Measurements from ENCODE around the gene SMNDC1. TPM values are rescaled to one million over a fixed set of nuclear protein-coding genes. Genes with fewer than 3 reads are reported as not detected.
"Not testable (repeated sequence)": the region's sequence is repeated elsewhere in the genome, so short reads cannot be mapped to it uniquely, and the experiment has no call there.

The SMNDC1 gene
- total and polyA plus RNA-seq, 4 donors, result 14.2 to 35.5 (median 22.5) TPM

GRCh38 chr10:110331226-110331795, 26.6 kb upstream of the SMNDC1 start:
- not testable (repeated sequence) for H3K4me1 ChIP-seq (ENCODE audit: control insufficient read depth, insufficient read depth, low read length); H3K9me3 ChIP-seq (ENCODE audit: control insufficient read depth, insufficient read depth, low read length); H3K27ac ChIP-seq (ENCODE audit: low read depth, low read length); H3K36me3 ChIP-seq (ENCODE audit: control insufficient read depth, insufficient read depth, low read length); H3K4me3 ChIP-seq (ENCODE audit: low read depth, low read length); H3K27me3 ChIP-seq (ENCODE audit: control insufficient read depth, insufficient read depth, low read length); DNase-seq (ENCODE audit: low read depth in 4 of 6, low spot score in 6 of 6)
- WGBS (ENCODE audit: insufficient coverage), result 96% methylated on average over 29 of the region's 32 CpGs

DNA sequence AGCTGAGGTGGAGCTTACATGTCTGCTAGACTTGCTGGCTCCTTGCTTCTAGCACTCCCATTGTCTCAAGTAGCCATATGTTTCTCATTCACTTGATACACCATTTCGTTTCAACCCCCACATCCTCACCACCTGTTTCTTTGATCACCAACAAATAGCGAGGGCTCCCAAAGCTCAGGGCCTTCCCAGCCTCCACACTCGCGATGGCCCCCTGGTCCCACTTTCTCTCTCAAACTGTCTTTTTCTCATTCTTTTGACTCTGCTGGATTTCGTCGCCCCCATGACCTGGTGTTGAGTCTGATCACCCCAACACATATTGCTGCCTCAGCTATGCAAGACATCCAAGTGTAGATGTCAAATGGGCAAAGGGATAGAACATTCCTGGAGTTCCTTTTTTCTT, 26.0 kb upstream of the SMNDC1 start:
- Histone ChIP-seq H3K4me1 (ENCODE audit: control insufficient read depth, insufficient read depth, low read length) (no peaks in the 10 kb centered on the region), H3K27me3 (ENCODE audit: control insufficient read depth, insufficient read depth, low read length) (no peaks in the 10 kb centered on the region), H3K9me3 (ENCODE audit: control insufficient read depth, insufficient read depth, low read length) (peaks cover 6% of the 10 kb centered on the region), H3K36me3 (ENCODE audit: control insufficient read depth, insufficient read depth, low read length) (no peaks in the 10 kb centered on the region), H3K4me3 (ENCODE audit: low read depth, low read length) (no peak overlapping the region), H3K27ac (ENCODE audit: low read depth, low read length) (no peak overlapping the region)
- DNase-seq (ENCODE audit: low read depth in 4 of 6, low spot score in 6 of 6), result no peak
- 85% methylated on average over 6 of the region's 6 CpGs for WGBS (ENCODE audit: insufficient coverage)

- H3K27me3 ChIP-seq (ENCODE audit: control insufficient read depth, insufficient read depth, low read length), result no peaks in the 10 kb centered on the region
- H3K9me3 ChIP-seq (ENCODE audit: control insufficient read depth, insufficient read depth, low read length), result peaks cover 6% of the 10 kb centered on the region
- no peaks in the 10 kb centered on the region for H3K36me3 ChIP-seq (ENCODE audit: control insufficient read depth, insufficient read depth, low read length)
- no peaks in the 10 kb centered on the region for H3K4me1 ChIP-seq (ENCODE audit: control insufficient read depth, insufficient read depth, low read length)
- no peak overlapping the region for H3K4me3 ChIP-seq (ENCODE audit: low read depth, low read length)
- no peak overlapping the region for H3K27ac ChIP-seq (ENCODE audit: low read depth, low read length)
- no peak for DNase-seq (ENCODE audit: low read depth in 4 of 6, low spot score in 6 of 6)
- WGBS (ENCODE audit: insufficient coverage), result 94% methylated on average over 4 of the region's 5 CpGs
Observed at GRCh38 chr10:110327262-110327914, 22.7 kb upstream of the SMNDC1 start.

GRCh38 chr10:110326351-110327032, 21.8 kb upstream of the SMNDC1 start:
- peaks cover 10% of the 10 kb centered on the region for H3K9me3 ChIP-seq (ENCODE audit: control insufficient read depth, insufficient read depth, low read length)
- no peaks in the 10 kb centered on the region for H3K27me3 ChIP-seq (ENCODE audit: control insufficient read depth, insufficient read depth, low read length)
- H3K4me3 ChIP-seq (ENCODE audit: low read depth, low read length), result no peak overlapping the region
- DNase-seq (ENCODE audit: low read depth in 4 of 6, low spot score in 6 of 6), result no peak
- no peaks in the 10 kb centered on the region for H3K4me1 ChIP-seq (ENCODE audit: control insufficient read depth, insufficient read depth, low read length)
- no peaks in the 10 kb centered on the region for H3K36me3 ChIP-seq (ENCODE audit: control insufficient read depth, insufficient read depth, low read length)
- H3K27ac ChIP-seq (ENCODE audit: low read depth, low read length), result no peak overlapping the region
- 88% methylated on average over 3 of the region's 4 CpGs for WGBS (ENCODE audit: insufficient coverage)

DNA sequence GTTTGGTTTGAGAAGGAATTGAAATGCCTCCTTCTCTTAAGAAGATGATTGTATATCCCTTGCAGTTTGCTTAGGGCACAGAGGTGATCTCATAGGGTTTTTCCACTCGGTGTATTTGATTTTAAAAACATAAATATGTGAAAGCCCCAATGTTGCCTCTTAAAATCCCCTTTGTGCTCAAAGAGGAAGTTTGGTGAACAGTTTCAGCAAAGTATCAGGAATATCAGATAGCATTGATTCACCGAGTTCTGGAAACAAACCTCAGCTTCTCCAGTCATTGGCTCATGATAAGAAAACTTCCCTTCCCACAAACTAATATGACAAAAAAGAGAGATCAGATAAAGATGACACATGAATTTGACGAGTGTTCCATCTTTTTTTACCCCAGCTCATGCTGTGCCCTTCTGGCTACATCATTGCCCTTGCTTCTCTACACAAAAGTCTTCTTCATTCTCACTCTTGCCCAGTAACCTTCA, 20.1 kb upstream of the SMNDC1 start:
- H3K4me3 ChIP-seq (ENCODE audit: low read depth, low read length), result no peak overlapping the region
- no peak for DNase-seq (ENCODE audit: low read depth in 4 of 6, low spot score in 6 of 6)
- WGBS (ENCODE audit: insufficient coverage), result 84% methylated on average over 2 of the region's 3 CpGs
- H3K27me3 ChIP-seq (ENCODE audit: control insufficient read depth, insufficient read depth, low read length), result no peaks in the 10 kb centered on the region
- H3K4me1 ChIP-seq (ENCODE audit: control insufficient read depth, insufficient read depth, low read length), result no peaks in the 10 kb centered on the region
- peaks cover 5% of the 10 kb centered on the region for H3K9me3 ChIP-seq (ENCODE audit: control insufficient read depth, insufficient read depth, low read length)
- no peak overlapping the region for H3K27ac ChIP-seq (ENCODE audit: low read depth, low read length)
- H3K36me3 ChIP-seq (ENCODE audit: control insufficient read depth, insufficient read depth, low read length), result no peaks in the 10 kb centered on the region

DNA sequence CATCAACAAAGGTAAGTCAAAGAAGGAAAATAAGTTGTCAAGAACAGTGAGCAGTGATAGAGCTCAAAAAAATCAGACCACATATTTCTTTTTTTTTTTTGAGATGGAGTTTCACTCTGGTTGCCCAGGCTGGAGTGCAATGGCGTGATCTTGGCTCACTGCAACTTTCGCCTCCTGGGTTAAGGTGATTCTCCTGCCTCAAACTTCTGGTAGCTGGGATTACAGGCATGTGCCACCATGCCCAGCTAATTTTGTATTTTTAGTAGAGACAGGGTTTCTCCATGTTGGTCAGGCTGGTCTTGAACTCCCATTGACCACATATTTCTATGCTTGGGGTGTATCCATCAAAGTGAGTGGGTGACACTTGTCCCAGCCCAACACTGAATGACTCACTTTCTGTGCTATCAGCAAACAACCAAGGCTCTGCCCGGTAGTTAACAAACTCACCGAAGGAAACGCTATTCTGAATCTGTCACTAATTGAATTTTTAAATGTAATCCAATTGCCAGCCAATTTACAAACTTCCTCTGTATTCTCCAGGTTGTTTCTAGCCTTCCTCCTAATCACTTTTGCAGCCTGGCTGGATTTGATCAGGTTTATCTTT, 19.6 kb upstream of the SMNDC1 start:
- no peaks in the 10 kb centered on the region for H3K27me3 ChIP-seq (ENCODE audit: control insufficient read depth, insufficient read depth, low read length)
- H3K27ac ChIP-seq (ENCODE audit: low read depth, low read length), result no peak overlapping the region
- no peak for DNase-seq (ENCODE audit: low read depth in 4 of 6, low spot score in 6 of 6)
- no peaks in the 10 kb centered on the region for H3K4me1 ChIP-seq (ENCODE audit: control insufficient read depth, insufficient read depth, low read length)
- 98% methylated on average over 5 of the region's 5 CpGs for WGBS (ENCODE audit: insufficient coverage)
- no peak overlapping the region for H3K4me3 ChIP-seq (ENCODE audit: low read depth, low read length)
- peaks cover 5% of the 10 kb centered on the region for H3K9me3 ChIP-seq (ENCODE audit: control insufficient read depth, insufficient read depth, low read length)
- H3K36me3 ChIP-seq (ENCODE audit: control insufficient read depth, insufficient read depth, low read length), result no peaks in the 10 kb centered on the region

- no peak overlapping the region for H3K27ac ChIP-seq (ENCODE audit: low read depth, low read length)
- no peak for DNase-seq (ENCODE audit: low read depth in 4 of 6, low spot score in 6 of 6)
- no peaks in the 10 kb centered on the region for H3K27me3 ChIP-seq (ENCODE audit: control insufficient read depth, insufficient read depth, low read length)
- peaks cover 5% of the 10 kb centered on the region for H3K9me3 ChIP-seq (ENCODE audit: control insufficient read depth, insufficient read depth, low read length)
- H3K36me3 ChIP-seq (ENCODE audit: control insufficient read depth, insufficient read depth, low read length), result no peaks in the 10 kb centered on the region
- no peak overlapping the region for H3K4me3 ChIP-seq (ENCODE audit: low read depth, low read length)
- WGBS (ENCODE audit: insufficient coverage), result 100% methylated on average over 1 of the region's 2 CpGs
- no peaks in the 10 kb centered on the region for H3K4me1 ChIP-seq (ENCODE audit: control insufficient read depth, insufficient read depth, low read length)
Observed at GRCh38 chr10:110323503-110323902, 18.8 kb upstream of the SMNDC1 start.

GRCh38 chr10:110321869-110322620, 17.3 kb upstream of the SMNDC1 start:
- WGBS (ENCODE audit: insufficient coverage), result 100% methylated on average over 4 of the region's 6 CpGs
- no peak for DNase-seq (ENCODE audit: low read depth in 4 of 6, low spot score in 6 of 6)
- Histone ChIP-seq H3K36me3 (ENCODE audit: control insufficient read depth, insufficient read depth, low read length) (no peaks in the 10 kb centered on the region), H3K4me3 (ENCODE audit: low read depth, low read length) (no peak overlapping the region), H3K27me3 (ENCODE audit: control insufficient read depth, insufficient read depth, low read length) (no peaks in the 10 kb centered on the region), H3K4me1 (ENCODE audit: control insufficient read depth, insufficient read depth, low read length) (no peaks in the 10 kb centered on the region), H3K9me3 (ENCODE audit: control insufficient read depth, insufficient read depth, low read length) (peaks cover 5% of the 10 kb centered on the region), H3K27ac (ENCODE audit: low read depth, low read length) (no peak overlapping the region)
